Uterus (tissue), 4 donors: ENCODE measurements around the gene N4BP2L2. TPM values are rescaled to one million over a fixed set of nuclear protein-coding genes. Genes with fewer than 3 reads are reported as not detected.

Source experiments
- DNase-seq, 2 donors: peaks; one replicate each; pipeline ENCODE4 v3.0.0-alpha.2; 2019 to 2020
- H3K27ac ChIP-seq, 2 donors: fragments of 200-600 bp; sonication (generic); 1 replicate in 1 of 2; 2 replicates in 1 of 2; pipeline ENCODE4 v1.5.1; 2016 to 2018
- H3K27me3 ChIP-seq, 2 donors: fragments of 200-600 bp; sonication (generic); one replicate each; pipeline ENCODE4 v1.5.1; 2018 to 2019; ENCODE audit warnings: control low read depth in 1 of 2
- H3K36me3 ChIP-seq, 2 donors: fragments of 200-600 bp; sonication (generic); one replicate each; pipeline ENCODE4 v1.5.1; 2019; ENCODE audit warnings: control low read depth in 1 of 2
- H3K4me1 ChIP-seq, 2 donors: fragments of 200-600 bp; sonication (generic); one replicate each; pipeline ENCODE4 v1.5.1; 2018 to 2019; ENCODE audit warnings: control low read depth in 1 of 2
- H3K4me3 ChIP-seq, 2 donors: fragments of 200-600 bp; sonication (generic); 1 replicate in 1 of 2; 2 replicates in 1 of 2; pipeline ENCODE4 v1.5.1; 2018 to 2019; ENCODE audit warnings: mild to moderate bottlenecking in 1 of 2
- H3K9me3 ChIP-seq, 2 donors: fragments of 200-600 bp; sonication (generic); one replicate each; pipeline ENCODE4 v1.5.1; 2019; ENCODE audit warnings: control low read depth in 1 of 2
- CTCF ChIP-seq, 4 experiments: fragments of 200-600 bp in 2 of 4; fragments of 450-650 bp in 2 of 4; sonication (generic) in 2 of 4; IDR thresholded peaks; one replicate each; pipeline ENCODE4 v1.5.1; 2016 to 2019; ENCODE audit warnings: antibody characterized with exemption in 4 of 4, mild to moderate bottlenecking in 2 of 4, moderate library complexity in 1 of 4
- POLR2A ChIP-seq, 2 donors: fragments of 450-650 bp; IDR thresholded peaks; one replicate each; pipeline ENCODE4 v1.6.1; 2016; ENCODE audit warnings: antibody characterized with exemption in 2 of 2, mild to moderate bottlenecking in 1 of 2, moderate library complexity in 1 of 2
- intact Hi-C: fragments of 100-400 bp; cut with DNase I; formaldehyde crosslinking; loops from one replicate; pipeline ENCODE4 v1.15.1; 2023; ENCODE audit warnings: low total_unique reads
- total RNA-seq, 4 donors: library from RNA; depleted of rRNA in 3 of 4; stranded (reverse); fragments of >200 nt in 3 of 4; gene quantifications; one replicate each; pipeline versions ENCODE4 v1.1.0 to v1.2.4, GENCODE V29; 2014 to 2023
- donor health status: DM: yes; HTN: yes; CAD: no.

N4BP2L2 gene
- total RNA-seq, 4 donors from 2014 or later = 187 to 288 (median 233) TPM

- Histone ChIP-seq H3K27ac (no peak overlapping the region), H3K4me3 (no peak overlapping the region), H3K4me1 (no peaks in the 10 kb centered on the region), H3K27me3 (no peaks in the 10 kb centered on the region), H3K36me3 (no peaks in the 10 kb centered on the region), H3K9me3 (no peaks in the 10 kb centered on the region)
- no peak for TF ChIP-seq POLR2A (IDR thresholded peaks at IDR 0.05)
- DNase-seq = no peak
- intact Hi-C loops = no loop called here
Measured at GRCh38 chr13:32409001-32409313, 129.6 kb downstream of the N4BP2L2 start.

- no peak for DNase-seq
- no peak overlapping the region for H3K27ac ChIP-seq
Measured at GRCh38 chr13:32408296-32409000, 130.1 kb downstream of the N4BP2L2 start.

GRCh38 chr13:32407854-32408253, 130.7 kb downstream of the N4BP2L2 start:
- TF ChIP-seq POLR2A (IDR thresholded peaks at IDR 0.05) = no peak
- DNase-seq = no peak
- no peaks in the 10 kb centered on the region for H3K36me3 ChIP-seq
- intact Hi-C loops = no loop called here
- no peaks in the 10 kb centered on the region for H3K4me1 ChIP-seq
- H3K27me3 ChIP-seq = no peaks in the 10 kb centered on the region
- no peak overlapping the region for H3K4me3 ChIP-seq
- no peaks in the 10 kb centered on the region for H3K9me3 ChIP-seq
- no peak overlapping the region for H3K27ac ChIP-seq

More at GRCh38 chr13:32408296-32409000, 130.1 kb downstream of the N4BP2L2 start:
- H3K4me3 ChIP-seq = no peak overlapping the region
- TF ChIP-seq CTCF (IDR thresholded peaks at IDR 0.05) (no peak), POLR2A (IDR thresholded peaks at IDR 0.05) (no peak)
- H3K27me3 ChIP-seq = no peaks in the 10 kb centered on the region
- intact Hi-C loops = no loop called here
- H3K9me3 ChIP-seq = no peaks in the 10 kb centered on the region
- H3K36me3 ChIP-seq = no peaks in the 10 kb centered on the region
- no peaks in the 10 kb centered on the region for H3K4me1 ChIP-seq

DNA sequence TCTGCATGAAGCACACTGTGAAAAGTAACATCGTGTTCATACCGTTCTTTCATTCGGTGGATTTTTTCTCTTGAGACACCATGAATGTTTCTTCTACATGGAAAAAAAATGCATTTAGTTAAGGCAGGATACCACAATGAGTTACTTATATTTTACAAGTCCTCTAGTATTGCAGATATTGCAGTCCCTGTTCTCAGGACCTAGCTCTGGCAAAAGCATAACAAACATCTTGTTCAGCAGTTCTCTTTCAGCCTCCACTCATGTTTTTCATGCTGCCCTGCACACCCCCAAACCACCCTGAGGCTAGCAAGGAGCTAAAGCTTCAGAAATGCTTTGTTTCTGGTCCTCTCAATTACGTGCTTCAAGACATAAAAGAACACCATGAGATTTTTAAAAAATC, 135.5 kb downstream of the N4BP2L2 start:
- H3K27ac ChIP-seq = no peak overlapping the region
- H3K27me3 ChIP-seq = no peaks in the 10 kb centered on the region
- no peak for TF ChIP-seq CTCF (IDR thresholded peaks at IDR 0.05)
- no peak for TF ChIP-seq POLR2A (IDR thresholded peaks at IDR 0.05)
- H3K36me3 ChIP-seq = no peaks in the 10 kb centered on the region
- H3K4me1 ChIP-seq = no peaks in the 10 kb centered on the region
- intact Hi-C loops = no loop called here
- DNase-seq = no peak
- H3K9me3 ChIP-seq = no peaks in the 10 kb centered on the region
- no peak overlapping the region for H3K4me3 ChIP-seq

GRCh38 chr13:32391101-32391619, 147.4 kb downstream of the N4BP2L2 start:
- Histone ChIP-seq H3K27me3 (no peaks in the 10 kb centered on the region), H3K4me1 (no peaks in the 10 kb centered on the region), H3K9me3 (no peaks in the 10 kb centered on the region), H3K4me3 (no peak overlapping the region), H3K36me3 (no peaks in the 10 kb centered on the region), H3K27ac (no peak overlapping the region)
- TF ChIP-seq CTCF (IDR thresholded peaks at IDR 0.05) (no peak), POLR2A (IDR thresholded peaks at IDR 0.05) (no peak)
- no peak for DNase-seq
- intact Hi-C loops = no loop called here

GRCh38 chr13:32390484-32390883, 148.1 kb downstream of the N4BP2L2 start:
- H3K9me3 ChIP-seq = no peaks in the 10 kb centered on the region
- TF ChIP-seq CTCF (IDR thresholded peaks at IDR 0.05) (no peak), POLR2A (IDR thresholded peaks at IDR 0.05) (no peak)
- no peak overlapping the region for H3K4me3 ChIP-seq
- intact Hi-C loops = no loop called here
- no peaks in the 10 kb centered on the region for H3K4me1 ChIP-seq
- no peak overlapping the region for H3K27ac ChIP-seq
- no peak for DNase-seq
- no peaks in the 10 kb centered on the region for H3K27me3 ChIP-seq
- no peaks in the 10 kb centered on the region for H3K36me3 ChIP-seq
